Mesenchymal stem cell (in vitro differentiated cells and primary cell): ENCODE data around the gene C17orf50.

Experiments
- DNase-seq: peaks from one replicate; pipeline ENCODE4 v3.0.0-alpha.2; 2013
- H2AFZ ChIP-seq: one replicate; pipeline ENCODE4 v1.6.1; 2013; ENCODE audit warnings: low read depth, mild to moderate bottlenecking, control low read depth, inconsistent platforms, low read length, moderate library complexity
- H2AK5ac ChIP-seq: 2 replicates; pipeline ENCODE4 v1.6.1; 2013; ENCODE audit warnings: low read length, moderate library complexity, mild to moderate bottlenecking, inconsistent platforms; ENCODE audit not compliant: severe bottlenecking
- H2BK120ac ChIP-seq: one replicate; pipeline ENCODE4 v1.6.1; 2013; ENCODE audit warnings: low read depth, mild to moderate bottlenecking, inconsistent platforms, low read length, moderate library complexity
- H2BK12ac ChIP-seq, 2 experiments: one replicate each; pipeline ENCODE4 v1.6.1; 2013; ENCODE audit warnings: inconsistent platforms in 2 of 2, low read length in 2 of 2, mild to moderate bottlenecking in 2 of 2, moderate library complexity in 2 of 2, control low read depth in 1 of 2
- H2BK15ac ChIP-seq: one replicate; pipeline ENCODE4 v1.6.1; 2013; ENCODE audit warnings: mild to moderate bottlenecking, low read depth, inconsistent platforms; ENCODE audit not compliant: poor library complexity, severe bottlenecking
- H2BK5ac ChIP-seq: 2 replicates; pipeline ENCODE4 v1.6.1; 2013; ENCODE audit warnings: low read depth, mild to moderate bottlenecking, low read length, control low read depth, inconsistent platforms; ENCODE audit not compliant: poor library complexity, severe bottlenecking
- H3K14ac ChIP-seq, 2 experiments: one replicate each; pipeline ENCODE4 v1.6.1; 2013; ENCODE audit warnings: inconsistent platforms in 2 of 2, low read length in 2 of 2, control low read depth in 1 of 2, mild to moderate bottlenecking in 1 of 2, moderate library complexity in 1 of 2
- H3K18ac ChIP-seq, 2 experiments: one replicate each; pipeline ENCODE4 v1.6.1; 2013; ENCODE audit warnings: inconsistent platforms in 2 of 2, low read length in 2 of 2, control low read depth in 1 of 2, low read depth in 1 of 2, mild to moderate bottlenecking in 1 of 2
- H3K23ac ChIP-seq, 2 experiments: one replicate each; pipeline ENCODE4 v1.6.1; 2013; ENCODE audit warnings: inconsistent platforms in 2 of 2, low read length in 2 of 2, mild to moderate bottlenecking in 2 of 2, moderate library complexity in 2 of 2, control low read depth in 1 of 2
- H3K27ac ChIP-seq: 2 replicates; pipeline ENCODE4 v1.5.1; 2013; ENCODE audit warnings: mild to moderate bottlenecking, moderate library complexity, low read length, control low read depth, inconsistent platforms; ENCODE audit not compliant: poor library complexity, severe bottlenecking
- H3K27me3 ChIP-seq, 2 experiments: 2 replicates each; pipeline versions ENCODE4 v1.6.1 to v1.7.0; 2013; ENCODE audit warnings: low read length in 2 of 2, mild to moderate bottlenecking in 2 of 2, moderate library complexity in 2 of 2, control low read depth in 1 of 2, inconsistent platforms in 1 of 2; ENCODE audit not compliant: control insufficient read depth in 1 of 2, insufficient read depth in 1 of 2
- H3K36me3 ChIP-seq, 2 experiments: 2 replicates each; pipeline versions ENCODE4 v1.6.1 to v1.7.0; 2013; ENCODE audit warnings: low read length in 2 of 2, control low read depth in 1 of 2, inconsistent platforms in 1 of 2, low read depth in 1 of 2, mild to moderate bottlenecking in 1 of 2; ENCODE audit not compliant: insufficient read depth in 2 of 2, control insufficient read depth in 1 of 2
- H3K4ac ChIP-seq, 2 experiments: one replicate each; pipeline ENCODE4 v1.6.1; 2013; ENCODE audit warnings: inconsistent platforms in 2 of 2, low read length in 2 of 2, mild to moderate bottlenecking in 2 of 2, moderate library complexity in 2 of 2, control low read depth in 1 of 2, low read depth in 1 of 2
- H3K4me1 ChIP-seq: 2 replicates; pipeline ENCODE4 v1.6.1; 2013; ENCODE audit warnings: low read depth, low read length, control low read depth; ENCODE audit not compliant: control insufficient read depth, insufficient read depth
- H3K4me2 ChIP-seq: 2 replicates; pipeline ENCODE4 v1.6.1; 2013; ENCODE audit warnings: low read length, mild to moderate bottlenecking, inconsistent platforms; ENCODE audit not compliant: poor library complexity, severe bottlenecking
- H3K4me3 ChIP-seq, 2 experiments: 2 replicates each; pipeline versions ENCODE4 v1.5.1 to v1.7.0; 2013; ENCODE audit warnings: low read length in 2 of 2, mild to moderate bottlenecking in 2 of 2, control low read depth in 1 of 2, low read depth in 1 of 2; ENCODE audit not compliant: insufficient read depth in 1 of 2
- H3K79me1 ChIP-seq: replicated peaks from 2 replicates; pipeline ENCODE4 v1.6.1; 2013; ENCODE audit warnings: mild to moderate bottlenecking, control low read depth, low read length, inconsistent platforms; ENCODE audit not compliant: poor library complexity, severe bottlenecking
- H3K9ac ChIP-seq: 2 replicates; pipeline ENCODE4 v1.7.0; 2013; ENCODE audit warnings: mild to moderate bottlenecking, low read length, moderate library complexity
- H3K9me3 ChIP-seq: 2 replicates; pipeline ENCODE4 v1.7.0; 2013; ENCODE audit warnings: mild to moderate bottlenecking, low read length; ENCODE audit not compliant: control insufficient read depth
- H4K8ac ChIP-seq: one replicate; pipeline ENCODE4 v1.6.1; 2013; ENCODE audit warnings: inconsistent platforms, mild to moderate bottlenecking, low read length, moderate library complexity
- H4K91ac ChIP-seq: one replicate; pipeline ENCODE4 v1.6.1; 2013; ENCODE audit warnings: mild to moderate bottlenecking, low read length, inconsistent platforms
- WGBS: methylation state at CpG from one replicate; pipeline ENCODE4 v1.1.7; 2013; ENCODE audit warnings: mixed read lengths; 5-methylcytosine and 5-hydroxymethylcytosine counted together

C17orf50 gene

DNA sequence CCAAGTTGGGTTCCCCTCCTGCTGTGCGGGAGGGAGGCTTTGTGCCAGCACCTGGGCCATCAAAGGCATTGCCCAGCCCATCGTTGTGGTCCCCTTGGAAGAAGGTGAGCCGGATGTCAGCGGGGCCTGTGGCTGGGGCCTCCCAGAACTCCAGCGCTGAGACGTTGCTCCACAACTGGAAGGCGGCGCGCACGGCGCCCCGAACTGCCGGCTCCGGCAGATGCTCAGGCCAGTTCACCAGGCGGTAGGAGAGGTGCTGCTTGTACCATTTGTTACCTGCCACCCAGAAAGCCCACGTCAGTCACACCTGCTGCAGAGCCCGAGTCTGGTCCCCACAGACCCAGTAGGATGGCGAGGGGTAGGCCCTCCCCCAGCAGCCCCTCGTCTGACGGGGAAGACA, 12.4 kb downstream of the C17orf50 start:
- H3K27ac ChIP-seq, result no peak overlapping the region

DNA sequence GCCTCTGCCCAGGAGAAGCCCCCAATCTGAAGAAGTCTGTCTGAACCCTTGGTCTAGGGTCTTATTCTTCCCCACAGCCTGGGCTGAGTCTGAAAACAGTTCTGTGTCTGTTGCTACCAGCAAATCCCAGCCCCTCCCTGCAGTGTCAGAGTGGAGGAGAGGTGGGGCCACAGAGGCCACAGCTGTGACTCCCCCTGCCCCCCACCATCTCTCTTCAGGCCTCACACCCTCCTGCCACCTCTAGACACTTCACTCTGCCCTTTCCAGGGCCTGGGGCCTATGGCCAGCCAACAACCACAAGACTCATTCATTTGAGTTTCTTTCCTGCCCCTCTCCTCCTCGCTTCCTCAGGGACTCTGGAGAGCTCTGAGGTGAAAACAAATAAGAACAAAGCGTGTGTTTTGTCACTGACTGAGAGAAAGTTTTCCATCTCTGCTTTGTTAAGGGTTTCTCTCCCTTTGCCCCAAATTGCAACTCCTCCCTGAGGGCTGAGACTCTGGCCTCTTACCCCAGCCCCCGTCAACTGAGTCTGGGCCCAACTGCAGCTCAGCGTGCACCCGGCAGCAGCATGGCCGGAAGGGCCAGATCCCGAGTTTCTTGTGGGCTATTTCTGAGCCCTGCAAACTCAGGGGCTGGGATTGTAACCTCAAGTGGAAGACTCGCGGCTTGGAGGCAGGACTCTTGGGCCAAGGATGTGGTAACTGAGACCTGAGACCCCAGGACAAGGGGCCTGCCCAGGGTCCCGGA, 13.2 kb downstream of the C17orf50 start:
- no peaks in the 10 kb centered on the region for H3K9me3 ChIP-seq

More for the DNA sequence above, 12.4 kb downstream of the C17orf50 start:
- no peak overlapping the region for H2AFZ ChIP-seq
- no peak for DNase-seq
- no peak overlapping the region for H4K8ac ChIP-seq
- H3K14ac ChIP-seq, result peak overlapping the region in 1 of 2 experiments; percentile 89
- peaks cover 40 to 79% of the 10 kb centered on the region in 2 experiments for H3K27me3 ChIP-seq
- no peak overlapping the region for H3K4ac ChIP-seq
- peaks cover 4% of the 10 kb centered on the region for H3K4me1 ChIP-seq
- H2BK120ac ChIP-seq, result no peak overlapping the region
- H3K18ac ChIP-seq, result peak overlapping the region; percentile 38 to 46
- peak overlapping the region; percentile 53 to 85 for H2BK12ac ChIP-seq
- WGBS, result 92% methylated on average over 20 of the region's 20 CpGs
- no peaks in the 10 kb centered on the region for H3K9me3 ChIP-seq
- H2BK5ac ChIP-seq, result no peak overlapping the region
- H3K23ac ChIP-seq, result no peak overlapping the region
- H3K36me3 ChIP-seq, result no peaks in the 10 kb centered on the region
- H4K91ac ChIP-seq, result peak overlapping the region; percentile 9
- no peak overlapping the region for H2AK5ac ChIP-seq
- H2BK15ac ChIP-seq, result peak overlapping the region; percentile 31
- H3K4me2 ChIP-seq, result no peak overlapping the region
- no peak overlapping the region for H3K9ac ChIP-seq
- H3K79me1 ChIP-seq, result no peaks in the 10 kb centered on the region
- no peak overlapping the region for H3K4me3 ChIP-seq

DNA sequence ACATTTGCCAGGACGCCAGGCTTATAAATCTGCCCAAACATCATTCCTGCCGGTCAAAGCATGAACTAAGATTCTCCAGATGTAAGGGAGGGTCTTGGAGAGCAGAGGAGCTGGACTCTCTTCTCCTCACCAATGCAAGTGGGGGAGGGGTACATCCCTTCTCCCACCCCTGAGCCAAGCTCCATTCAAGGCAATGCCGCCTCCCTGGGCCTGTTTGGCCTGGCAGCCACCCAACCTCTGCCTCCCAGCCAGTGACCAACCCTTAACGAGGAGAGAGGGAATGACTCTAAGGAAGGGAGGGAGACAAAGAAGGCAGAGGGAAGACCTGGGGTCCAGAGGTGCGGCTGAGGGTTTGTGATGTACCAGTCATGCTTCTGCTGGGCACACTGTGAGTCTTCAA, 13.8 kb downstream of the C17orf50 start:
- peak overlapping the region in 1 of 2 experiments; percentile 9 for H3K4ac ChIP-seq
- H3K27ac ChIP-seq, result no peak overlapping the region
- H2BK5ac ChIP-seq, result no peak overlapping the region
- H3K14ac ChIP-seq, result no peak overlapping the region
- no peaks in the 10 kb centered on the region for H3K36me3 ChIP-seq
- H2BK12ac ChIP-seq, result peak overlapping the region; percentile 61 to 90
- H2BK120ac ChIP-seq, result no peak overlapping the region
- H3K4me3 ChIP-seq, result no peak overlapping the region
- no peak overlapping the region for H2AK5ac ChIP-seq
- H3K4me1 ChIP-seq, result peaks cover 7% of the 10 kb centered on the region
- H4K91ac ChIP-seq, result no peak overlapping the region
- H3K9me3 ChIP-seq, result no peaks in the 10 kb centered on the region
- peak overlapping the region; percentile 45 for H2BK15ac ChIP-seq
- H3K79me1 ChIP-seq, result no peaks in the 10 kb centered on the region
- H3K18ac ChIP-seq, result peak overlapping the region; percentile 18 to 68
- no peak for DNase-seq
- no peak overlapping the region for H3K9ac ChIP-seq
- 60% methylated on average over 1 of the region's 5 CpGs for WGBS
- H3K4me2 ChIP-seq, result no peak overlapping the region
- peak overlapping the region; percentile 50 for H4K8ac ChIP-seq
- H2AFZ ChIP-seq, result peak overlapping the region; percentile 43
- peaks cover 35 to 75% of the 10 kb centered on the region in 2 experiments for H3K27me3 ChIP-seq
- H3K23ac ChIP-seq, result no peak overlapping the region

More for the DNA sequence above, 13.2 kb downstream of the C17orf50 start:
- Histone ChIP-seq H2BK120ac (no peak overlapping the region), H2AFZ (no peak overlapping the region), H3K36me3 (no peaks in the 10 kb centered on the region), H3K79me1 (no peaks in the 10 kb centered on the region), H3K4me2 (no peak overlapping the region), H3K4me1 (peaks cover 5% of the 10 kb centered on the region), H3K18ac (peak overlapping the region; percentile 38 to 46), H2BK12ac (peak overlapping the region; percentile 61 to 90), H3K27ac (no peak overlapping the region), H2BK15ac (peak overlapping the region; percentile 19), H4K8ac (peak overlapping the region; percentile 50), H3K4ac (peak overlapping the region; percentile 16 to 28), H4K91ac (peak overlapping the region; percentile 52), H3K4me3 (no peak overlapping the region), H3K9ac (no peak overlapping the region), H3K14ac (peak overlapping the region in 1 of 2 experiments; percentile 89), H2AK5ac (no peak overlapping the region), H2BK5ac (no peak overlapping the region), H3K23ac (no peak overlapping the region), H3K27me3 (peaks cover 36 to 75% of the 10 kb centered on the region in 2 experiments)
- WGBS, result 54% methylated on average over 9 of the region's 10 CpGs
- peak; percentile 22 for DNase-seq

DNA sequence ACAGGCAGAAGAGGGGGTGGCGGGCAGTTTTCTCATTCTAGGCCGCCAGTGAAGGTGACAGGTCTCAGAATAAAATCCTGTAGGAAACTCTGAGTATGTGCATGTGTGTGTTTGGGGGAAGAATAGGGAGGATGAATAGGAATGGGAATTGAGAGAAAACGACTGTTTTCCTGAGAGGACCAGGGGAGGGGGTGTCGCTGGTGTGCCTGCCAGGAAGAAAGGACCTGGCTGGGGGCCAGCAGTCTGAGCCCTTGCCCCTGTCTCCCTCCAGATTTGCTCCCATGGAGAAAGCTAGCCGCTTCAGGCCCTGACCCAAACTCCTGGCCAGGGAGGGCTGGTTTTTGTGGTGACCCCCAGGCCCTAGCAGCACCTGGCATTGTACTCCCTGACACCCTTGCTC, 14.4 kb downstream of the C17orf50 start:
- WGBS, result 75% methylated on average over 4 of the region's 5 CpGs
- H2BK120ac ChIP-seq, result no peak overlapping the region
- no peak overlapping the region for H4K8ac ChIP-seq
- H3K9ac ChIP-seq, result no peak overlapping the region
- H3K27me3 ChIP-seq, result peaks cover 35 to 73% of the 10 kb centered on the region in 2 experiments
- DNase-seq, result no peak
- no peak overlapping the region for H2BK15ac ChIP-seq
- no peak overlapping the region for H2BK5ac ChIP-seq
- H3K36me3 ChIP-seq, result no peaks in the 10 kb centered on the region
- H4K91ac ChIP-seq, result no peak overlapping the region
- peaks cover 7% of the 10 kb centered on the region for H3K4me1 ChIP-seq
- H3K9me3 ChIP-seq, result no peaks in the 10 kb centered on the region
- no peak overlapping the region for H2AK5ac ChIP-seq
- H3K14ac ChIP-seq, result no peak overlapping the region
- H2BK12ac ChIP-seq, result peak overlapping the region in 1 of 2 experiments; percentile 54
- no peaks in the 10 kb centered on the region for H3K79me1 ChIP-seq
- H3K27ac ChIP-seq, result no peak overlapping the region
- no peak overlapping the region for H3K4ac ChIP-seq
- no peak overlapping the region for H2AFZ ChIP-seq
- no peak overlapping the region for H3K4me3 ChIP-seq
- no peak overlapping the region for H3K23ac ChIP-seq
- H3K18ac ChIP-seq, result peak overlapping the region in 1 of 2 experiments; percentile 18
- no peak overlapping the region for H3K4me2 ChIP-seq
